ENCODE measurements around the gene ASNSD1.
"Not testable (repeated sequence)": the region's sequence is repeated elsewhere in the genome, so short reads cannot be mapped to it uniquely, and the experiment has no call there.

ASNSD1 gene

GRCh38 chr2:189648846-189649509 is 12.3 kb upstream of the ASNSD1 start:
- peak in 1 of 4 experiments; percentile 8 for DNase-seq

- no peak for DNase-seq
These were observed 10.0 kb upstream of the ASNSD1 start for GRCh38 chr2:189651284-189651683.

- DNase-seq, result not testable (repeated sequence)
These were observed 7.8 kb upstream of the ASNSD1 start for GRCh38 chr2:189653464-189653863.

- DNase-seq, result no peak
These were observed 6.6 kb upstream of the ASNSD1 start for GRCh38 chr2:189654641-189655040.

GRCh38 chr2:189657867-189658266 is 3.4 kb upstream of the ASNSD1 start:
- DNase-seq, result no peak

- peak; percentile 53 to 69 (median 65) for DNase-seq
These were observed 2.7 kb upstream of the ASNSD1 start for GRCh38 chr2:189658306-189659212.

GRCh38 chr2:189659734-189660133 is 1.5 kb upstream of the ASNSD1 start:
- no peak for DNase-seq

- DNase-seq, result no peak
These were observed 484 bp upstream of the ASNSD1 start for GRCh38 chr2:189660803-189661147.

- DNase-seq, result no peak
These were observed 680 bp downstream of the ASNSD1 start for GRCh38 chr2:189661957-189662321.

GRCh38 chr2:189662669-189663226 is 1.5 kb downstream of the ASNSD1 start:
- no peak for DNase-seq

- DNase-seq, result not testable (repeated sequence)
These were observed 2.1 kb downstream of the ASNSD1 start for GRCh38 chr2:189663319-189663718.

- DNase-seq, result no peak
These were observed 8.7 kb downstream of the ASNSD1 start for GRCh38 chr2:189669913-189670312.

GRCh38 chr2:189673661-189674373 is 12.6 kb downstream of the ASNSD1 start:
- peak in 1 of 4 experiments; percentile 4 for DNase-seq

GRCh38 chr2:189674374-189675112 is 13.3 kb downstream of the ASNSD1 start, which contains the start of gene ANKAR:
Gene ANKAR (plus strand): TSS chr2:189674670. CDS start chr2:189676491, 1,821 bp downstream.
- DNase-seq, result peak; percentile 95 to 98 (median 96)

GRCh38 chr2:189676471-189676870 is 15.2 kb downstream of the ASNSD1 start:
- no peak for DNase-seq

GRCh38 chr2:189679226-189679625 is 18.0 kb downstream of the ASNSD1 start:
- peak in 2 of 4 experiments; percentile 65 to 66 for DNase-seq

GRCh38 chr2:189681203-189681602 is 19.9 kb downstream of the ASNSD1 start:
- no peak for DNase-seq

GRCh38 chr2:189681903-189682302 is 20.6 kb downstream of the ASNSD1 start:
- no peak for DNase-seq

GRCh38 chr2:189683348-189683747 is 22.1 kb downstream of the ASNSD1 start:
- no peak for DNase-seq

- no peak for DNase-seq
These were observed 23.6 kb downstream of the ASNSD1 start for GRCh38 chr2:189684811-189685210.

GRCh38 chr2:189685540-189686229 is 24.4 kb downstream of the ASNSD1 start:
- DNase-seq, result peak in 2 of 4 experiments; percentile 24 to 28
